Urinary bladder (tissue), 4 donors: ENCODE measurements around the gene NTNG1. TPM values are rescaled to one million over a fixed set of nuclear protein-coding genes. Genes with fewer than 3 reads are reported as not detected.

Source experiments
- DNase-seq: peaks from one replicate; pipeline ENCODE4 v3.0.0-alpha.2; 2015; ENCODE audit errors: extremely low spot score
- H3K27ac ChIP-seq: one replicate; pipeline ENCODE4 v1.5.1; 2013; ENCODE audit warnings: low read depth, mild to moderate bottlenecking, moderate library complexity
- H3K36me3 ChIP-seq: one replicate; pipeline ENCODE4 v1.6.1; 2013; ENCODE audit warnings: mild to moderate bottlenecking, moderate library complexity; ENCODE audit not compliant: insufficient read depth
- H3K4me1 ChIP-seq: one replicate; pipeline ENCODE4 v1.6.1; 2013; ENCODE audit warnings: mild to moderate bottlenecking, moderate library complexity; ENCODE audit not compliant: insufficient read depth
- H3K4me3 ChIP-seq: one replicate; pipeline ENCODE4 v1.5.1; 2013; ENCODE audit warnings: low read depth, low read length
- WGBS: extraction: QIAGEN DNeasy Blood & Tissue Kit; methylation state at CpG from one replicate; pipeline ENCODE4 v1.1.7; 2013; 5-methylcytosine and 5-hydroxymethylcytosine counted together
- polyA plus RNA-seq: library from polyadenylated mRNA; stranded (reverse); fragments of 200-250 nt; gene quantifications from one replicate; pipeline ENCODE4 v1.2.3, GENCODE V29; 2013
- total RNA-seq: library from RNA; depleted of rRNA; stranded (reverse); fragments of >200 nt; gene quantifications from one replicate; pipeline ENCODE4 v1.2.3, GENCODE V29; 2014
- donor health status: healthy with polysubstance abuse.
- donor health status: healthy.

The NTNG1 gene
- total and polyA plus RNA-seq, 2 donors = 12.1 to 24.4 TPM

DNA sequence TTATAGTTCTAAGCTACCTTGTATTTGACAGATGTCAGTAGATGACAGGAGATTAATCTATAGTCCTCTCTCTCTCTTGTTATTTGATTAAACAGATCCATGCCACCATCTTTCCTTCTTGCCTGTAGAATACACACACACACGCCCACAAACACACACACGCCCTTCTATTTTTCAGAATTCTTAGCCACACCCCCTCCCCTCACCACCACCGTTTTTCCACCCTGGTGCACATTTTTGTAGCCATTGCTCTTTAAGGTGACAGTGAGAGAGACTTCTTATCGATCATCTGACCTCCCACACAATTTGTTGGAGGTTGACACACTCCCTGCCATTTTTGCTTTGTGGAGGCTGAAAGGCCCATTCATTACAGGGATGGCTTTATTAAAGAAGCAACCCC lies 123.2 kb downstream of the NTNG1 start:
- 87% methylated on average over 4 of the region's 4 CpGs for WGBS
- no peaks in the 10 kb centered on the region for H3K36me3 ChIP-seq
- H3K27ac ChIP-seq = no peak overlapping the region
- no peak overlapping the region for H3K4me3 ChIP-seq
- no peaks in the 10 kb centered on the region for H3K4me1 ChIP-seq
- no peak for DNase-seq

DNA sequence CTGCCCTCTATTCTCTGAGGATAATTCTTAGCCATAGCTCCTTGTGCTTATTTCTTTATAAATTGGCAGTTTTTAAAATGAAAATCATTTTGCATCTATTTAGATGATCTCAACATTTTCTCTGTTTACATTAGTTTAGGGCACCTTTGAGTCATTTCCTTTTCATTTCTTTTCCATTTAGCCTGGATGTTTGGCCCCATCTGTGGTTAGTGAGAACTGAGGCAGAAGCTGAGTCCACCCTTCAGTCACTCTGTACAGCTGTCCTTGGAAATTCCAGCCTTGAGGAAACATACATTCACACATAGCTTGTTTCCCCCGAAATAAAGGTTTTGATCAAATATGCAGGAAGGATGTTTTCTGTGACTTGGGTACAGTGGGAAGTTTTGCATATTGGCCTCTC lies 123.7 kb downstream of the NTNG1 start:
- Histone ChIP-seq H3K4me3 (no peak overlapping the region), H3K4me1 (no peaks in the 10 kb centered on the region), H3K27ac (no peak overlapping the region), H3K36me3 (no peaks in the 10 kb centered on the region)
- 90% methylated on average over 1 of the region's 1 CpG for WGBS
- no peak for DNase-seq

- DNase-seq = no peak
- Histone ChIP-seq H3K36me3 (no peaks in the 10 kb centered on the region), H3K4me3 (no peak overlapping the region), H3K4me1 (no peaks in the 10 kb centered on the region), H3K27ac (no peak overlapping the region)
- 81% methylated on average over 3 of the region's 3 CpGs for WGBS
These were observed 126.7 kb downstream of the NTNG1 start for GRCh38 chr1:107267489-107267888.

- no peak for DNase-seq
- no peak overlapping the region for H3K27ac ChIP-seq
- no peak overlapping the region for H3K4me3 ChIP-seq
- no peaks in the 10 kb centered on the region for H3K4me1 ChIP-seq
- no peaks in the 10 kb centered on the region for H3K36me3 ChIP-seq
- WGBS = 95% methylated on average over 4 of the region's 4 CpGs
These were observed 131.5 kb downstream of the NTNG1 start for GRCh38 chr1:107272321-107272720.

GRCh38 chr1:107273515-107273914 lies 132.7 kb downstream of the NTNG1 start:
- Histone ChIP-seq H3K27ac (no peak overlapping the region), H3K36me3 (no peaks in the 10 kb centered on the region), H3K4me3 (no peak overlapping the region), H3K4me1 (no peaks in the 10 kb centered on the region)
- WGBS = 94% methylated on average over 3 of the region's 3 CpGs
- no peak for DNase-seq

GRCh38 chr1:107274227-107274626 lies 133.4 kb downstream of the NTNG1 start:
- Histone ChIP-seq H3K36me3 (no peaks in the 10 kb centered on the region), H3K4me1 (no peaks in the 10 kb centered on the region), H3K27ac (no peak overlapping the region), H3K4me3 (no peak overlapping the region)
- WGBS = 92% methylated on average over 1 of the region's 1 CpG
- no peak for DNase-seq

- whole genome bisulfite sequencing = 69% methylated on average over 1 of the region's 1 CpG
- DNase-seq = no peak
- H3K36me3 ChIP-seq = no peaks in the 10 kb centered on the region
- H3K4me3 ChIP-seq = no peak overlapping the region
- H3K27ac ChIP-seq = no peak overlapping the region
- no peaks in the 10 kb centered on the region for H3K4me1 ChIP-seq
These were observed 135.4 kb downstream of the NTNG1 start for GRCh38 chr1:107276247-107276646.

DNA sequence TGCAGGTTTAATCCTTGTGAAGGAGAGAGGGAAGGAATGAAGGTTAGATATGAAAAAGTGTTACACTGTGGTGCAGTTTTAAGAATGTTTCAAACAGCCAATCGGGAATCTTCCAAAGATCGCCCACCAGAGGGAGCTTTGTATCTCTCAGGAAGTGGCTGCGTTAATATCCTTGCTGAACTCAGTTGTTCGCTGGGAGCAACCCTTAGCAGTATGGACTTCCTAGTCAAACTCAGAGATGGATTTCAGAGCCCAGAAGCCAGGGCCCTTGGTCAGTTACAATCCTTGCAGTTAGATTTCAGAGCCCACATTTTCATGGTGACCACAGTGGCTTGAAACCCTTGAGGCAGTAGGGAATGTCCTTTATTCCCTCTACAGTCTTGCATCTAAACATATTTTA lies 136.2 kb downstream of the NTNG1 start:
- no peak for DNase-seq
- no peaks in the 10 kb centered on the region for H3K4me1 ChIP-seq
- H3K4me3 ChIP-seq = no peak overlapping the region
- WGBS = 45% methylated on average over 4 of the region's 4 CpGs
- H3K36me3 ChIP-seq = no peaks in the 10 kb centered on the region
- H3K27ac ChIP-seq = no peak overlapping the region

DNA sequence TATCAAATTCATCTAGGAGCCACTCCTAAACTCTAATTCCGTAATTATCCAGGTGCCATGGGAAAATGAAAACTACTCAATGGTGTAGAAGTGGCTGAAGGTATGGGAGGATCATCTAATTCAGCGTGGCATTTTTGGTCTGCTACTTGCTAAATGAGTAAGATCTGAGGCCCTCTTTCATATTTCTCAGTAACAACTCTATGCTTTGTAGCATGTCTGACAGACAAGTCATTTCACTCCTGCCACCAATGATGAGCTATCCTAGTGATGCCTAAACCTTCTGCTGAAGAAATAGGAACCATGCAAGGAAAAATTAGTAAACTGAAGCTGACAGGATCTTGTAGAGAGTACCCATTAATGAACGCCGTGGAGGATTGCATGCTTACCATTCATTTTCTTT lies 145.3 kb downstream of the NTNG1 start:
- no peak for DNase-seq
- WGBS = 94% methylated on average over 4 of the region's 4 CpGs
- H3K4me1 ChIP-seq = no peaks in the 10 kb centered on the region
- no peak overlapping the region for H3K27ac ChIP-seq
- H3K36me3 ChIP-seq = no peaks in the 10 kb centered on the region
- no peak overlapping the region for H3K4me3 ChIP-seq

GRCh38 chr1:107291987-107292386 lies 151.1 kb downstream of the NTNG1 start:
- Histone ChIP-seq H3K4me3 (no peak overlapping the region), H3K4me1 (no peaks in the 10 kb centered on the region), H3K36me3 (no peaks in the 10 kb centered on the region), H3K27ac (no peak overlapping the region)
- 90% methylated on average over 5 of the region's 5 CpGs for WGBS
- no peak for DNase-seq

- no peaks in the 10 kb centered on the region for H3K4me1 ChIP-seq
- no peak overlapping the region for H3K27ac ChIP-seq
- no peak for DNase-seq
- no peaks in the 10 kb centered on the region for H3K36me3 ChIP-seq
- H3K4me3 ChIP-seq = no peak overlapping the region
- WGBS = 86% methylated on average over 6 of the region's 6 CpGs
These were observed 153.2 kb downstream of the NTNG1 start for GRCh38 chr1:107293901-107294613.

DNA sequence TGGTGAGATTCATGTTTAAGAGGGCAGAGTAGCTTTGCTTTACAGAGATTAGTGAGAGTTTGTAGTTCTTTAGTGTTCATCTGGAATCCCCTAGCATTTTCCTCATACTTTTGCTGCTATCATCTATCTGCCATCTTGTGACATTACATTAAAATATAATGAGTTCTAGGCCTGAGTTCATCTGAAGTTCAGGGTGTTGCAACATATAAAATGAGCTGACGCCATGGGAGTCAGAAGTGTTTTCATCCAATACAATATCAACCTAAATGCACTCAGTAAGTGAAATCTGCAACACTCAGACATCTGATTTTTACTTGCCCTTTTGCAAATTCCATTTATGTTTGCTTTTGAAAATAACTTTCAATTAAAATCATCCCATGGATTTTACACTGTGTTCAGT lies 153.8 kb downstream of the NTNG1 start:
- 80% methylated on average over 1 of the region's 1 CpG for WGBS
- H3K4me1 ChIP-seq = no peaks in the 10 kb centered on the region
- DNase-seq = no peak

GRCh38 chr1:107297681-107298080 lies 156.8 kb downstream of the NTNG1 start:
- H3K27ac ChIP-seq = no peak overlapping the region
- 38% methylated on average over 1 of the region's 1 CpG for WGBS
- H3K4me3 ChIP-seq = no peak overlapping the region
- no peaks in the 10 kb centered on the region for H3K4me1 ChIP-seq
- DNase-seq = peak; percentile 15
- no peaks in the 10 kb centered on the region for H3K36me3 ChIP-seq

More for the DNA sequence above, 153.8 kb downstream of the NTNG1 start:
- Histone ChIP-seq H3K4me3 (no peak overlapping the region), H3K27ac (no peak overlapping the region), H3K36me3 (no peaks in the 10 kb centered on the region)

DNA sequence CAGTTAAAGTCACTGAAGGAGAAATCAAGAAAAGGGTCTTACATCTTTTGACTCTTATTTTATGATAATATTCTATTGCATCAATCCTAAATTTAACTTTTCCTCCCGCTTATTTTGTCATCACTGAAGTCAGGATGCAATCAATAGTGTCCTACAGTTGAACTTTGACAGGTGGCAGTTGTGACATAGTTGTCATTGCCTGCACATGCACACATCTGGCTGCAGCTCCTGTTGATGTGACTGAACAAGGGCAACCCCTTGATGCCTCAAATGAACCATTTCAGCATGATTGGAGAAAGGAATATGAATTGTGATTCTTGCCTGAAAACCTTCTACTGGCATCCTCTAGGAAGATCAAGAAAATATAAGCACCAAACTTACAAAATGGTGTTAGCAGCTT lies 157.7 kb downstream of the NTNG1 start:
- Histone ChIP-seq H3K27ac (no peak overlapping the region), H3K4me3 (no peak overlapping the region), H3K36me3 (no peaks in the 10 kb centered on the region), H3K4me1 (no peaks in the 10 kb centered on the region)
- no peak for DNase-seq
- whole genome bisulfite sequencing = 1% methylated on average over 1 of the region's 1 CpG

DNA sequence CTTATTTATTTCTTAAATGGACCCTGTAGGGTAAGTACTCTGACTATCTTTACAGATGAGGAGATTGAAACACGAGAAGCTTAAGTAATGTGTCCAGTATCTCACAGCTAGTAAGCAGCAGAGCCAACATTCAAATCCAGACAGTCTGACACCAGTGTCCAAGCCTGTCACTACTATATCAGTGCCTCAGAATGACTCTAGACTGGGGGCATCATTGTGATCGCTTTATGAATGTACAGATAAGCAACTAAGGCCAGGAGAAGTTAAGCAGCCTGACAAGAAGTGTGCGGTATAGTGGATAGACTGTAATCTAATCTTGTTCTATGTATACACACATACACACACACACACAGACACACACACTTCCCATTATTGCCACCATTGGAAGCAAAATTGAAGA lies 158.7 kb downstream of the NTNG1 start:
- H3K36me3 ChIP-seq = no peaks in the 10 kb centered on the region
- no peak for DNase-seq
- H3K4me1 ChIP-seq = no peaks in the 10 kb centered on the region
- H3K4me3 ChIP-seq = no peak overlapping the region
- 83% methylated on average over 3 of the region's 3 CpGs for WGBS
- H3K27ac ChIP-seq = no peak overlapping the region
